Mesenchymal stem cell (in vitro differentiated cells and primary cell): ENCODE measurements around the gene NEUROG2.

Source experiments
- DNase-seq: peaks from one replicate; pipeline ENCODE4 v3.0.0-alpha.2; 2013
- H2AFZ ChIP-seq: one replicate; pipeline ENCODE4 v1.6.1; 2013; ENCODE audit warnings: low read depth, mild to moderate bottlenecking, control low read depth, inconsistent platforms, low read length, moderate library complexity
- H2AK5ac ChIP-seq: 2 replicates; pipeline ENCODE4 v1.6.1; 2013; ENCODE audit warnings: low read length, moderate library complexity, mild to moderate bottlenecking, inconsistent platforms; ENCODE audit not compliant: severe bottlenecking
- H2BK120ac ChIP-seq: one replicate; pipeline ENCODE4 v1.6.1; 2013; ENCODE audit warnings: low read depth, mild to moderate bottlenecking, inconsistent platforms, low read length, moderate library complexity
- H2BK12ac ChIP-seq, 2 experiments: one replicate each; pipeline ENCODE4 v1.6.1; 2013; ENCODE audit warnings: inconsistent platforms in 2 of 2, low read length in 2 of 2, mild to moderate bottlenecking in 2 of 2, moderate library complexity in 2 of 2, control low read depth in 1 of 2
- H2BK15ac ChIP-seq: one replicate; pipeline ENCODE4 v1.6.1; 2013; ENCODE audit warnings: mild to moderate bottlenecking, low read depth, inconsistent platforms; ENCODE audit not compliant: poor library complexity, severe bottlenecking
- H2BK5ac ChIP-seq: 2 replicates; pipeline ENCODE4 v1.6.1; 2013; ENCODE audit warnings: low read depth, mild to moderate bottlenecking, low read length, control low read depth, inconsistent platforms; ENCODE audit not compliant: poor library complexity, severe bottlenecking
- H3K14ac ChIP-seq, 2 experiments: one replicate each; pipeline ENCODE4 v1.6.1; 2013; ENCODE audit warnings: inconsistent platforms in 2 of 2, low read length in 2 of 2, control low read depth in 1 of 2, mild to moderate bottlenecking in 1 of 2, moderate library complexity in 1 of 2
- H3K18ac ChIP-seq, 2 experiments: one replicate each; pipeline ENCODE4 v1.6.1; 2013; ENCODE audit warnings: inconsistent platforms in 2 of 2, low read length in 2 of 2, control low read depth in 1 of 2, low read depth in 1 of 2, mild to moderate bottlenecking in 1 of 2
- H3K23ac ChIP-seq, 2 experiments: one replicate each; pipeline ENCODE4 v1.6.1; 2013; ENCODE audit warnings: inconsistent platforms in 2 of 2, low read length in 2 of 2, mild to moderate bottlenecking in 2 of 2, moderate library complexity in 2 of 2, control low read depth in 1 of 2
- H3K27ac ChIP-seq: 2 replicates; pipeline ENCODE4 v1.5.1; 2013; ENCODE audit warnings: mild to moderate bottlenecking, moderate library complexity, low read length, control low read depth, inconsistent platforms; ENCODE audit not compliant: poor library complexity, severe bottlenecking
- H3K27me3 ChIP-seq, 2 experiments: 2 replicates each; pipeline versions ENCODE4 v1.6.1 to v1.7.0; 2013; ENCODE audit warnings: low read length in 2 of 2, mild to moderate bottlenecking in 2 of 2, moderate library complexity in 2 of 2, control low read depth in 1 of 2, inconsistent platforms in 1 of 2; ENCODE audit not compliant: control insufficient read depth in 1 of 2, insufficient read depth in 1 of 2
- H3K36me3 ChIP-seq, 2 experiments: 2 replicates each; pipeline versions ENCODE4 v1.6.1 to v1.7.0; 2013; ENCODE audit warnings: low read length in 2 of 2, control low read depth in 1 of 2, inconsistent platforms in 1 of 2, low read depth in 1 of 2, mild to moderate bottlenecking in 1 of 2; ENCODE audit not compliant: insufficient read depth in 2 of 2, control insufficient read depth in 1 of 2
- H3K4ac ChIP-seq, 2 experiments: one replicate each; pipeline ENCODE4 v1.6.1; 2013; ENCODE audit warnings: inconsistent platforms in 2 of 2, low read length in 2 of 2, mild to moderate bottlenecking in 2 of 2, moderate library complexity in 2 of 2, control low read depth in 1 of 2, low read depth in 1 of 2
- H3K4me1 ChIP-seq: 2 replicates; pipeline ENCODE4 v1.6.1; 2013; ENCODE audit warnings: low read depth, low read length, control low read depth; ENCODE audit not compliant: control insufficient read depth, insufficient read depth
- H3K4me2 ChIP-seq: 2 replicates; pipeline ENCODE4 v1.6.1; 2013; ENCODE audit warnings: low read length, mild to moderate bottlenecking, inconsistent platforms; ENCODE audit not compliant: poor library complexity, severe bottlenecking
- H3K4me3 ChIP-seq, 2 experiments: 2 replicates each; pipeline versions ENCODE4 v1.5.1 to v1.7.0; 2013; ENCODE audit warnings: low read length in 2 of 2, mild to moderate bottlenecking in 2 of 2, control low read depth in 1 of 2, low read depth in 1 of 2; ENCODE audit not compliant: insufficient read depth in 1 of 2
- H3K79me1 ChIP-seq: replicated peaks from 2 replicates; pipeline ENCODE4 v1.6.1; 2013; ENCODE audit warnings: mild to moderate bottlenecking, control low read depth, low read length, inconsistent platforms; ENCODE audit not compliant: poor library complexity, severe bottlenecking
- H3K9ac ChIP-seq: 2 replicates; pipeline ENCODE4 v1.7.0; 2013; ENCODE audit warnings: mild to moderate bottlenecking, low read length, moderate library complexity
- H3K9me3 ChIP-seq: 2 replicates; pipeline ENCODE4 v1.7.0; 2013; ENCODE audit warnings: mild to moderate bottlenecking, low read length; ENCODE audit not compliant: control insufficient read depth
- H4K8ac ChIP-seq: one replicate; pipeline ENCODE4 v1.6.1; 2013; ENCODE audit warnings: inconsistent platforms, mild to moderate bottlenecking, low read length, moderate library complexity
- H4K91ac ChIP-seq: one replicate; pipeline ENCODE4 v1.6.1; 2013; ENCODE audit warnings: mild to moderate bottlenecking, low read length, inconsistent platforms
- WGBS: methylation state at CpG from one replicate; pipeline ENCODE4 v1.1.7; 2013; ENCODE audit warnings: mixed read lengths; 5-methylcytosine and 5-hydroxymethylcytosine counted together

The NEUROG2 gene

GRCh38 chr4:112473985-112474384, 42.0 kb downstream of the NEUROG2 start:
- Histone ChIP-seq H2BK120ac (no peak overlapping the region), H3K14ac (no peak overlapping the region), H3K4ac (no peak overlapping the region), H3K27me3 (no peaks in the 10 kb centered on the region), H4K8ac (no peak overlapping the region), H3K4me1 (no peaks in the 10 kb centered on the region), H3K23ac (no peak overlapping the region), H3K79me1 (no peaks in the 10 kb centered on the region), H2AK5ac (no peak overlapping the region), H3K9ac (no peak overlapping the region), H3K4me3 (no peak overlapping the region), H2BK5ac (no peak overlapping the region), H3K36me3 (no peaks in the 10 kb centered on the region), H2AFZ (no peak overlapping the region), H3K4me2 (no peak overlapping the region), H3K18ac (no peak overlapping the region), H3K27ac (no peak overlapping the region), H3K9me3 (no peaks in the 10 kb centered on the region), H4K91ac (no peak overlapping the region), H2BK12ac (no peak overlapping the region), H2BK15ac (no peak overlapping the region)
- WGBS, result no CpG with 5 or more reads among the region's 2 CpGs
- DNase-seq, result no peak

DNA sequence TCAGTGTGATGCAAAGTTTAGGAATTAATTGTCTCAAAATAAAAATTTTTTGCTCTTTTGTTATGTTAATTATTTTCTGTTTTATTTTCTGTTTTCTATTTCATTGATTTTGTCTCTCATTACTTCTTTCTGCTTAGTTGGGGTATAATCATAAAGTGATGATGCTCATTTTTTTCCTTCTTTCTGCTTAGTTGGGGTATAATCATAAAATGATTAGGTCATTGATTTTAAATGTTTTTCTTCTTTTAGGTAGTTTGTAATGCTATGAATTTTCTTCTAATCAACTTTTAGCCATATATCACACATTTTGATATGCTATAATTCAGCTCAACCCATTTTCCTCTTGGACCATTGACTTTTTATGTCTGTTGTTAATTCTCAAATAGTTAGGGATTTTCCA, 43.7 kb downstream of the NEUROG2 start:
- Histone ChIP-seq H3K18ac (no peak overlapping the region), H3K14ac (no peak overlapping the region)
- DNase-seq, result no peak

More for the DNA sequence above, 43.7 kb downstream of the NEUROG2 start:
- no peak overlapping the region for H3K27ac ChIP-seq
- no peaks in the 10 kb centered on the region for H3K27me3 ChIP-seq
- no peak overlapping the region for H3K9ac ChIP-seq
- H2AFZ ChIP-seq, result no peak overlapping the region
- H3K4ac ChIP-seq, result no peak overlapping the region
- H2BK15ac ChIP-seq, result no peak overlapping the region
- no peak overlapping the region for H3K4me2 ChIP-seq
- no peaks in the 10 kb centered on the region for H3K4me1 ChIP-seq
- no peak overlapping the region for H2BK5ac ChIP-seq
- H4K91ac ChIP-seq, result no peak overlapping the region
- no peak overlapping the region for H2BK12ac ChIP-seq
- no peak overlapping the region for H2BK120ac ChIP-seq
- H3K9me3 ChIP-seq, result no peaks in the 10 kb centered on the region
- H3K79me1 ChIP-seq, result no peaks in the 10 kb centered on the region
- H2AK5ac ChIP-seq, result no peak overlapping the region
- no peaks in the 10 kb centered on the region for H3K36me3 ChIP-seq
- no peak overlapping the region for H3K23ac ChIP-seq
- H3K4me3 ChIP-seq, result no peak overlapping the region
- no peak overlapping the region for H4K8ac ChIP-seq
